Measurements from ENCODE around the gene MRPL40. TPM values are rescaled to one million over a fixed set of nuclear protein-coding genes. Genes with fewer than 3 reads are reported as not detected.

Gene MRPL40
- total and polyA plus RNA-seq, 10 of the 15 experiments (the other 5 are each of a cell fraction or from before 2014, with no cell fraction given) = 41.2 to 207 (median 69.1) TPM

DNA sequence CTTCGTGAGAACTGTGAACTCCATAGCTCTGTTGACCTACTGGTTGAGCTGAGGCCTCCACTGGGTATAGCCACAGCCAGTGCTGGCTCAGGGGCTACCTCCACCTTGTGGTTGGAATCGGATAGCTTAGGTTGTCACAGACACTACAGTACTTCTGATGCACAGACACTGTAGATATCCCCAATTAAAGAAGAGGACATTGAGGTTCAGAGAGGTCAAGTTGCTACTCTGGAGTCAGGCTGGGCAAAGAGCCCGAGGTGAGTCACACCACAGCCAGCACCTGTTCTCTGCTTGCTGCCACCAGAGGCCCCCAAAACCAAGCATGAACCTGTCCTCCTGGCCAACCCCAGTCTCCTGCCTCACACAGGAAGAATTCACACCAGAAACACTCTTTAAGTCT, 41.2 kb downstream of the MRPL40 start:
- POLR2A ChIA-PET = no interaction called here
- FAIRE-seq (no peak), ATAC-seq (peak; percentile 28; the same call in 2 of the 3 replicates), DNase-seq (ENCODE audit: low read depth, low spot score) (no peak)
- H3K36me3 ChIP-seq (ENCODE audit: control insufficient read depth in 2 of 2, insufficient read depth in 2 of 2, low read length in 1 of 2) = peaks cover 28 to 31% of the 10 kb centered on the region in 2 experiments
- no peaks in the 10 kb centered on the region for H3K27me3 ChIP-seq (replicated peaks in 1 of 2; ENCODE audit: control insufficient read depth in 2 of 2, insufficient read depth in 2 of 2, low read length in 1 of 2)
- BruUV-seq (replicated peaks) = no TSS peak
- H3K79me2 ChIP-seq (ENCODE audit: control insufficient read depth, insufficient read depth, low read length) = peaks cover 23% of the 10 kb centered on the region
- 72% methylated on average over 3 of the region's 3 CpGs for WGBS (ENCODE audit: insufficient coverage, insufficient replicate concordance, low lambda C conversion rate, missing lambda C conversion rate)
- TF ChIP-seq, protein P1, sequence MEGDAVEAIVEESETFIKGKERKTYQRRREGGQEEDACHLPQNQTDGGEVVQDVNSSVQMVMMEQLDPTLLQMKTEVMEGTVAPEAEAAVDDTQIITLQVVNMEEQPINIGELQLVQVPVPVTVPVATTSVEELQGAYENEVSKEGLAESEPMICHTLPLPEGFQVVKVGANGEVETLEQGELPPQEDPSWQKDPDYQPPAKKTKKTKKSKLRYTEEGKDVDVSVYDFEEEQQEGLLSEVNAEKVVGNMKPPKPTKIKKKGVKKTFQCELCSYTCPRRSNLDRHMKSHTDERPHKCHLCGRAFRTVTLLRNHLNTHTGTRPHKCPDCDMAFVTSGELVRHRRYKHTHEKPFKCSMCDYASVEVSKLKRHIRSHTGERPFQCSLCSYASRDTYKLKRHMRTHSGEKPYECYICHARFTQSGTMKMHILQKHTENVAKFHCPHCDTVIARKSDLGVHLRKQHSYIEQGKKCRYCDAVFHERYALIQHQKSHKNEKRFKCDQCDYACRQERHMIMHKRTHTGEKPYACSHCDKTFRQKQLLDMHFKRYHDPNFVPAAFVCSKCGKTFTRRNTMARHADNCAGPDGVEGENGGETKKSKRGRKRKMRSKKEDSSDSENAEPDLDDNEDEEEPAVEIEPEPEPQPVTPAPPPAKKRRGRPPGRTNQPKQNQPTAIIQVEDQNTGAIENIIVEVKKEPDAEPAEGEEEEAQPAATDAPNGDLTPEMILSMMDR (IDR thresholded peaks at IDR 0.05 in 2 of 3, conservative IDR thresholded peaks at IDR 0.05 in 1 of 3; ENCODE audit: control insufficient read depth in 2 of 3, extremely low read depth in 1 of 3, insufficient read depth in 1 of 3, low read depth in 3 of 3, low read length in 3 of 3) = peak in 1 of 3 experiments; percentile 5; a peak in 2 of 6 replicates
- no peak for TF ChIP-seq NBN (IDR thresholded peaks at IDR 0.05)
- intact Hi-C loops (cut with micrococcal nuclease; ENCODE audit: unreplicated experiment) = loop anchor here (10.0 kb wide), 2 partner anchors 161 to 179 kb away; partner anchors contain the start of gene CLTCL1
- H2AFZ ChIP-seq (ENCODE audit: control insufficient read depth, low read depth, low read length) = no peak overlapping the region
- H3K9me3 ChIP-seq (replicated peaks; ENCODE audit: control insufficient read depth, insufficient read depth, low read length) = no peaks in the 10 kb centered on the region
- H4K20me1 ChIP-seq (ENCODE audit: control insufficient read depth, insufficient read depth) = no peaks in the 10 kb centered on the region; the same call in 1 of the 2 replicates
- H3K27ac ChIP-seq (ENCODE audit: control insufficient read depth, insufficient read depth) = no peak overlapping the region
- SMC1A ChIA-PET (ENCODE audit: uncharacterized antibody, unreplicated experiment) = interaction anchor here (1.2 to 1.4 kb wide), 2 partner anchors 155 to 173 kb away, joined by 4 to 7 read pairs; no protein-coding TSS in a partner anchor
- H3K4me1 ChIP-seq (ENCODE audit: control insufficient read depth, insufficient read depth, low read length) = no peaks in the 10 kb centered on the region
- RAD21 ChIA-PET (ENCODE audit: unreplicated experiment) = interaction anchor here (0.7 to 2.9 kb wide), 4 partner anchors 156 to 329 kb away, joined by 3 to 11 read pairs (median 4); partner anchors contain the start of genes ESS2 and SLC25A1
- H3K9ac ChIP-seq (ENCODE audit: control insufficient read depth, insufficient read depth, low read length) = no peak overlapping the region
- no peak overlapping the region for H3K4me3 ChIP-seq
- H3K4me2 ChIP-seq (ENCODE audit: control insufficient read depth, insufficient read depth) = no peak overlapping the region
- CTCF ChIA-PET = interaction anchor here (1.0 to 3.1 kb wide), 12 partner anchors 8 to 326 kb away, joined by 3 to 24 read pairs (median 3); partner anchors contain the start of gene SLC25A1
- in situ Hi-C loops (cut with MboI) = no loop called here

GRCh38 chr22:19476023-19476422, 43.7 kb downstream of the MRPL40 start:
- ChIA-PET RAD21 (ENCODE audit: unreplicated experiment) (interaction anchor here (2.2 kb wide), 1 partner anchor 177 kb away, joined by 12 read pairs; no protein-coding TSS in a partner anchor), POLR2A (interaction anchor here (1.0 kb wide), 1 partner anchor 378 kb away, joined by 9 read pairs; no protein-coding TSS in a partner anchor), SMC1A (ENCODE audit: uncharacterized antibody, unreplicated experiment) (interaction anchor here (0.7 to 1.2 kb wide), 2 partner anchors 27 to 154 kb away, joined by 3 read pairs; no protein-coding TSS in a partner anchor), CTCF (interaction anchor here (3.2 kb wide), 1 partner anchor 176 kb away, joined by 35 read pairs; no protein-coding TSS in a partner anchor)
- no peak overlapping the region for H3K27ac ChIP-seq (ENCODE audit: control insufficient read depth, insufficient read depth)
- in situ Hi-C loops (cut with MboI) = no loop called here
- no peaks in the 10 kb centered on the region for H3K9me3 ChIP-seq (replicated peaks; ENCODE audit: control insufficient read depth, insufficient read depth, low read length)
- H4K20me1 ChIP-seq (ENCODE audit: control insufficient read depth, insufficient read depth) = no peaks in the 10 kb centered on the region; the same call in 1 of the 2 replicates
- FAIRE-seq = no peak
- peaks cover 38% of the 10 kb centered on the region for H3K79me2 ChIP-seq (ENCODE audit: control insufficient read depth, insufficient read depth, low read length)
- peak overlapping the region; percentile 54 for H3K4me2 ChIP-seq (ENCODE audit: control insufficient read depth, insufficient read depth)
- H3K36me3 ChIP-seq (ENCODE audit: control insufficient read depth in 2 of 2, insufficient read depth in 2 of 2, low read length in 1 of 2) = peaks cover 17 to 21% of the 10 kb centered on the region in 2 experiments; a peak in 3 of 4 replicates
- no peaks in the 10 kb centered on the region for H3K4me1 ChIP-seq (ENCODE audit: control insufficient read depth, insufficient read depth, low read length)
- TF ChIP-seq, protein P2, sequence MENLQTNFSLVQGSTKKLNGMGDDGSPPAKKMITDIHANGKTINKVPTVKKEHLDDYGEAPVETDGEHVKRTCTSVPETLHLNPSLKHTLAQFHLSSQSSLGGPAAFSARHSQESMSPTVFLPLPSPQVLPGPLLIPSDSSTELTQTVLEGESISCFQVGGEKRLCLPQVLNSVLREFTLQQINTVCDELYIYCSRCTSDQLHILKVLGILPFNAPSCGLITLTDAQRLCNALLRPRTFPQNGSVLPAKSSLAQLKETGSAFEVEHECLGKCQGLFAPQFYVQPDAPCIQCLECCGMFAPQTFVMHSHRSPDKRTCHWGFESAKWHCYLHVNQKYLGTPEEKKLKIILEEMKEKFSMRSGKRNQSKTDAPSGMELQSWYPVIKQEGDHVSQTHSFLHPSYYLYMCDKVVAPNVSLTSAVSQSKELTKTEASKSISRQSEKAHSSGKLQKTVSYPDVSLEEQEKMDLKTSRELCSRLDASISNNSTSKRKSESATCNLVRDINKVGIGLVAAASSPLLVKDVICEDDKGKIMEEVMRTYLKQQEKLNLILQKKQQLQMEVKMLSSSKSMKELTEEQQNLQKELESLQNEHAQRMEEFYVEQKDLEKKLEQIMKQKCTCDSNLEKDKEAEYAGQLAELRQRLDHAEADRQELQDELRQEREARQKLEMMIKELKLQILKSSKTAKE (IDR thresholded peaks at IDR 0.05; ENCODE audit: low read depth, poor library complexity, severe bottlenecking) = no peak
- peak overlapping the region; percentile 5; the same call in 1 of the 2 replicates for H3K4me3 ChIP-seq
- no peaks in the 10 kb centered on the region for H3K27me3 ChIP-seq (replicated peaks in 1 of 2; ENCODE audit: control insufficient read depth in 2 of 2, insufficient read depth in 2 of 2, low read length in 1 of 2)
- no TSS peak for BruUV-seq (replicated peaks)
- 67% methylated on average over 3 of the region's 3 CpGs for WGBS (ENCODE audit: insufficient coverage, insufficient replicate concordance, low lambda C conversion rate, missing lambda C conversion rate)
- no peak for ATAC-seq
- no peak overlapping the region for H3K9ac ChIP-seq (ENCODE audit: control insufficient read depth, insufficient read depth, low read length)
- no peak overlapping the region for H2AFZ ChIP-seq (ENCODE audit: control insufficient read depth, low read depth, low read length)
- no peak for DNase-seq (ENCODE audit: low read depth, low spot score)
- intact Hi-C loops (cut with micrococcal nuclease; ENCODE audit: unreplicated experiment) = loop anchor here (10.0 kb wide), 2 partner anchors 159 to 181 kb away; partner anchors contain the start of gene CLTCL1
